Cardiac muscle cell (in vitro differentiated cells and primary cell): ENCODE results near the gene ARHGAP15. TPM values are rescaled to one million over a fixed set of nuclear protein-coding genes. Genes with fewer than 3 reads are reported as not detected.

Experiments used
- DNase-seq, 2 donors: peaks; one replicate each; pipeline versions ENCODE4 v3.0.0 to v3.0.0-alpha.2; 2010 to 2017; ENCODE audit warnings: low read depth in 1 of 2, low spot score in 1 of 2
- H3K27ac ChIP-seq: fragments of 200-600 bp; sonication (generic); 2 replicates; pipeline ENCODE4 v1.5.1; 2016
- H3K27me3 ChIP-seq: fragments of 200-600 bp; sonication (generic); 2 replicates; pipeline ENCODE4 v1.6.0; 2016; ENCODE audit warnings: control low read depth
- H3K36me3 ChIP-seq: fragments of 200-600 bp; sonication (generic); 2 replicates; pipeline ENCODE4 v1.5.1; 2016; ENCODE audit warnings: control low read depth
- H3K4me1 ChIP-seq: fragments of 200-600 bp; sonication (generic); 2 replicates; pipeline ENCODE4 v1.8.1; 2017; ENCODE audit warnings: low read depth, mild to moderate bottlenecking, mixed run types
- H3K4me3 ChIP-seq: fragments of 200-600 bp; sonication (generic); 2 replicates; pipeline ENCODE4 v1.5.1; 2016; ENCODE audit warnings: mild to moderate bottlenecking
- H3K9me3 ChIP-seq: fragments of 200-600 bp; sonication (generic); 2 replicates; pipeline ENCODE4 v1.5.1; 2017; ENCODE audit warnings: low read depth, mild to moderate bottlenecking, control low read depth
- CTCF ChIP-seq: IDR thresholded peaks from 2 replicates; pipeline ENCODE4 v1.5.1; 2012; ENCODE audit warnings: low read depth, mild to moderate bottlenecking, low read length
- polyA plus RNA-seq: library from polyadenylated mRNA; unstranded; fragments of >200 nt; fragmentation: Nextera tagmentation; extraction: Ambion mirVana; gene quantifications from 2 replicates; pipeline ENCODE4 v1.2.1, GENCODE V29; 2016
- total RNA-seq: library from RNA; depleted of rRNA; stranded (reverse); fragments of >200 nt; gene quantifications from 2 replicates; pipeline ENCODE4 v1.2.3, GENCODE V29; 2016

The ARHGAP15 gene
- total and polyA plus RNA-seq, 2 experiments from 2014 or later, result not detected

GRCh38 chr2:143522699-143523098, 393.5 kb downstream of the ARHGAP15 start:
- Histone ChIP-seq H3K27me3 (no peaks in the 10 kb centered on the region), H3K4me1 (peaks cover 21% of the 10 kb centered on the region), H3K27ac (no peak overlapping the region), H3K4me3 (no peak overlapping the region), H3K9me3 (no peaks in the 10 kb centered on the region), H3K36me3 (no peaks in the 10 kb centered on the region)
- DNase-seq, result no peak
- TF ChIP-seq CTCF, result no peak

GRCh38 chr2:143524119-143524553, 394.9 kb downstream of the ARHGAP15 start:
- DNase-seq, result peak in 1 of 2 donors; percentile 47
- Histone ChIP-seq H3K9me3 (no peaks in the 10 kb centered on the region), H3K27ac (peak overlapping the region; percentile 7)

GRCh38 chr2:143524559-143525401, 395.6 kb downstream of the ARHGAP15 start:
- DNase-seq, result peak in 1 of 2 donors; percentile 26
- H3K4me1 ChIP-seq, result peaks cover 21% of the 10 kb centered on the region

More at GRCh38 chr2:143524119-143524553, 394.9 kb downstream of the ARHGAP15 start:
- H3K27me3 ChIP-seq, result no peaks in the 10 kb centered on the region
- no peak for TF ChIP-seq CTCF
- H3K4me1 ChIP-seq, result peaks cover 21% of the 10 kb centered on the region
- H3K36me3 ChIP-seq, result no peaks in the 10 kb centered on the region
- no peak overlapping the region for H3K4me3 ChIP-seq

GRCh38 chr2:143525402-143525860, 396.2 kb downstream of the ARHGAP15 start:
- no peak for TF ChIP-seq CTCF
- no peak overlapping the region for H3K4me3 ChIP-seq
- H3K9me3 ChIP-seq, result no peaks in the 10 kb centered on the region
- no peaks in the 10 kb centered on the region for H3K36me3 ChIP-seq
- H3K27me3 ChIP-seq, result no peaks in the 10 kb centered on the region
- no peak for DNase-seq
- H3K4me1 ChIP-seq, result peaks cover 21% of the 10 kb centered on the region
- H3K27ac ChIP-seq, result no peak overlapping the region

More at GRCh38 chr2:143524559-143525401, 395.6 kb downstream of the ARHGAP15 start:
- TF ChIP-seq CTCF, result no peak
- no peaks in the 10 kb centered on the region for H3K9me3 ChIP-seq
- H3K27me3 ChIP-seq, result no peaks in the 10 kb centered on the region
- H3K27ac ChIP-seq, result no peak overlapping the region
- H3K4me3 ChIP-seq, result no peak overlapping the region
- no peaks in the 10 kb centered on the region for H3K36me3 ChIP-seq

GRCh38 chr2:143526498-143526897, 397.3 kb downstream of the ARHGAP15 start:
- no peaks in the 10 kb centered on the region for H3K9me3 ChIP-seq
- H3K27me3 ChIP-seq, result no peaks in the 10 kb centered on the region
- peaks cover 21% of the 10 kb centered on the region for H3K4me1 ChIP-seq
- DNase-seq, result no peak
- H3K27ac ChIP-seq, result no peak overlapping the region
- H3K4me3 ChIP-seq, result no peak overlapping the region
- H3K36me3 ChIP-seq, result no peaks in the 10 kb centered on the region
- TF ChIP-seq CTCF, result no peak
